ENCODE measurements around the gene GPR183. TPM values are rescaled to one million over a fixed set of nuclear protein-coding genes. Genes with fewer than 3 reads are reported as not detected.

Gene GPR183
- total RNA-seq, 1 donor = 991 TPM

DNA sequence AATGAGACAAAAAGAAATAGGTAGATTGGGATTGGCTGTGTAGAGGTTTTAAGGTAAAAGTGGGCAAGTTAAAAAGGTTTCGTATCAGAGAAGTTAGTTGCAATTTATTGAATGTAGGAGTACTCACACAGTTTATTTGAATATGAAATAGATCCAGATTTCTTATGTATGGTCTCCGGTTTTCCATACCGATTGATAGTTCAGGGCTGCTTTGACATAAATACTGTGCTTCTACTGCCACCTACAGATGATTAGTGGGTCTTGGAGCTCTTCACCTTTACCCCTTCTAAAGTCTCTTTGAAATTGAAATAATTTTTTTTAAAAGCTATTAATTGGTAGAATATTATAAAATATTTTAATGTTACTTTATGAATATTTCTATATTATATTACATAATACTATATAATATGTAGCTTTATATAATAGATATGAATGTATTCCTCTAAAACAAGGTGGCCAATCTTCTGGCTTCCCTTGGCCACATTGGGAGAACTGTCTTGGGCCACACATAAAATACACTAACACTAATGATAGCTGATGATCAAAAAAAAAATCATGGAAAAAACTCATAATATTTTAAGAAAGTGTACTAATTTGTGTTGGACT is 41.3 kb downstream of the GPR183 start:
- no peak overlapping the region for H3K4me3 ChIP-seq (ENCODE audit: low read length)
- no peaks in the 10 kb centered on the region for H3K9me3 ChIP-seq (ENCODE audit: low read depth, low read length)
- H3K4me1 ChIP-seq (ENCODE audit: insufficient read depth, low read length) = peaks cover 34% of the 10 kb centered on the region
- H3K27me3 ChIP-seq (ENCODE audit: insufficient read depth, low read length) = no peaks in the 10 kb centered on the region

DNA sequence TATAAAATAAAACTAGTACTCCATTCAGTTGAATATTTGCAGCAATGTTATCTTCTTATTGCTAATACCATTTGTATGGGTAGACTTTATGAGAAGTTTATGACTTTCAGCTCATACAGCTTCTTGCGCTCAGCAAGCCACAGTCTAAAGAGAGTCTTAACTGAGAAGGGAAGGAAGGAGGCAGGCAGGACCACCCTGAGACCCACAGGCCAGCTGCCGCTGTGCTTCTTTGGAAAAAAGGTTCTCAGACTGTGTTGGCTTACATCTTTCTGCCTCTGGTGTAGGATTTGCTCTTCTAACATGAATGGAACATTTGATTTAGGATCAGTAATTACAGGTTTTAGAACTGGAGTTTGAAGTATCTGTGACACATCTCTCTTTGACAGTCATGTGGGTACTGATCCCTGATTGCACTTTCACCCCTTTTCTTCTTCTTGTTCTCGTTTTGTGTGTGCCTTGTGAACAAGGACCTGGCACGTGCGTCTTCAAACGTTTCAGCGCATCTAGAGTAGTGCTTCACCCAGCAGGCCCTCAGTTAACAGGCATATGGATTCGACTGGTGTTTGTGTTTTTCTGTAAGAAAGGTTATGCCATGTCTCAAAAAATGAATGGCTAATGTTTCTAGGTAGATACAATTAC is 41.9 kb downstream of the GPR183 start:
- Histone ChIP-seq H3K27me3 (ENCODE audit: insufficient read depth, low read length) (no peaks in the 10 kb centered on the region), H3K9me3 (ENCODE audit: low read depth, low read length) (no peaks in the 10 kb centered on the region), H3K4me3 (ENCODE audit: low read length) (no peak overlapping the region), H3K4me1 (ENCODE audit: insufficient read depth, low read length) (peaks cover 38% of the 10 kb centered on the region)

DNA sequence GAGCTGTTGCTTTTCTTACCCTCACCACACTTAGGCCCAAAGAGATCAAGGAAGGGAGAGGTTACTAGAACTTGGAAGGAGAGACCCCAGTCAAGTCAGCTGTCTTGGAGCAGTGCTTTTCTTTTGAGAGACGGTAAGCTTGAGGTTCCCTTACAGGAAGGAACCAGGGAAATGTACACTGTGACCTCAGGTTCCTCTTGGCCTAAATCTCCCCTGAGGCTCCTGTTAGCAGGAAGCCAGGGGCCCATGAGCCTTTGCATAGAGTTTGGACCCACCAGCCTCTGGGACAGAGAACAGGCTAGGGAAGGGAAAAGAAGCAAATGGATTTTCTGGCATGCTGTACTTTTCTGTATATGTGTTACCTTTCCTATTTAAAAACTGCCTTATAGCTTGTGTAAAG is 43.1 kb downstream of the GPR183 start:
- H3K27me3 ChIP-seq (ENCODE audit: insufficient read depth, low read length) = no peaks in the 10 kb centered on the region
- peaks cover 49% of the 10 kb centered on the region for H3K4me1 ChIP-seq (ENCODE audit: insufficient read depth, low read length)
- H3K9me3 ChIP-seq (ENCODE audit: low read depth, low read length) = no peaks in the 10 kb centered on the region
- H3K4me3 ChIP-seq (ENCODE audit: low read length) = no peak overlapping the region

DNA sequence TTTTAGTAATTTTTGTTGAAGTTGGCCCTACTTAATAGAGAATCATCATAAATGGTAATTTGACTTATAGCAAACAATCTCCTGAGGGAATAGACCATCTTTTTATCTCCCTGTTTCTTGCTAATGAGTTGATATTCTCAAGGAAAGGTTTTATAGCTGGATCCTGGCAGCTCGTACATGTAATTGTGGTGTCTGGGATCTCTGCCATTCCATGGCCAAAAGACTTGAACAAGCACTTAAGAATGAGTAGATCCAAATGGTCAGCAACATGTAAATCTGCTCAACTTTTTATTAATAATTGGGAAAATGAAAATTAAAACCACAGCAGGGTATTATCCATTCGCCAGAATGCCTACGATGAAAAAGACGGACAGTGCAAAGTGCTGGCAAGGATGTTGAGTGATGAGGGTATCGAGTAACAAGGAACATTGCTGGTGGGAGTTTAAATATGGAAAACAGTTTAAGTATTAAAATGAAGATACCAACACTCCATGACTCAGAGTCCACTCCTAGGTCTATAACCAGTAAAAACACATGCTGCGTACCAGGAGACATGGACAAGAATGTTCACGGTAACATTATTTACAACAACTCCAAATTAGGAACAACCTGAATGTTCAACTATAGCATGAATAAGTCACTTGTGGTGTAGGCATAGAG is 43.9 kb downstream of the GPR183 start:
- no peaks in the 10 kb centered on the region for H3K9me3 ChIP-seq (ENCODE audit: low read depth, low read length)
- peaks cover 55% of the 10 kb centered on the region for H3K4me1 ChIP-seq (ENCODE audit: insufficient read depth, low read length)
- no peak overlapping the region for H3K4me3 ChIP-seq (ENCODE audit: low read length)
- H3K27me3 ChIP-seq (ENCODE audit: insufficient read depth, low read length) = no peaks in the 10 kb centered on the region

DNA sequence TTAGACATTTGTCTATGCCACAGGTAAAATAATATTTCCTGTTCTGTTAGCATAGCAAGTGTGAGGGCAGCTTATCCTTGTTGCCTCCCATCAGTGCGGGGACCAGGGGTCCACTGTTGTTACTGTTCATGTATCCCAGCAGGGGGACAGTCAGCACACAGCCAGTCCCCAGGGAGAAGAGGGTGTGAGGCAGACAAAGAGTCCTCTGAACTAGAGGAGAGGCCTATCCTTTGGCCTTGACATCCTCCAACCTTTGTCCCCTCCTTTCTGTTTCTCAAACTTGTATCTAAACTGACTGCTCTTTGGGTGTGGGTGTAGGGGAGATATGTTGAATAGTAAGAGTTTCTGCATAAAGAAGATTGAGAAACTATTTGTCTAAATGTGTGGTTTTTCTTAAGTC is 46.1 kb downstream of the GPR183 start:
- H3K4me1 ChIP-seq (ENCODE audit: insufficient read depth, low read length) = peaks cover 67% of the 10 kb centered on the region
- H3K27me3 ChIP-seq (ENCODE audit: insufficient read depth, low read length) = no peaks in the 10 kb centered on the region
- no peaks in the 10 kb centered on the region for H3K9me3 ChIP-seq (ENCODE audit: low read depth, low read length)
- no peak overlapping the region for H3K4me3 ChIP-seq (ENCODE audit: low read length)

DNA sequence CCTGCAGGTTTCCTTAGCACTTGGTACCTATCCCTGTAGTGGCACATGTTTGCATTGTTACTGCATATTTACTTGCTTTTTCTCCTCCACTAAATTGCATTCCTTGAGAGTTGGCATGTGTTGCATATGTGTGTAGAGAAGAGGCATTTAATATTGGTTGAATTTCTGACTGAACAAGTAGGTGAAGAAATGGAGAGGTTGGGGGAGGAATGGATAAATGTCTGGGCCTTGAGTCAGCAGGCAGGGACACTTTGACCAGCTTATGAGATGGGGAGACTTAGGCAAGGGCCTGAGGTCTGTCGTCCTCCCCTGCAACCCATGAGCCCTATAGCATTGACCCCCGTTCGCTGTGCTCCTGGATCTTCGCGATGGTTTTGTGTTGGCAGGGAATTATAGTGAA is 47.0 kb downstream of the GPR183 start:
- Histone ChIP-seq H3K4me3 (ENCODE audit: low read length) (no peak overlapping the region), H3K4me1 (ENCODE audit: insufficient read depth, low read length) (peaks cover 71% of the 10 kb centered on the region), H3K27me3 (ENCODE audit: insufficient read depth, low read length) (no peaks in the 10 kb centered on the region), H3K9me3 (ENCODE audit: low read depth, low read length) (no peaks in the 10 kb centered on the region)

DNA sequence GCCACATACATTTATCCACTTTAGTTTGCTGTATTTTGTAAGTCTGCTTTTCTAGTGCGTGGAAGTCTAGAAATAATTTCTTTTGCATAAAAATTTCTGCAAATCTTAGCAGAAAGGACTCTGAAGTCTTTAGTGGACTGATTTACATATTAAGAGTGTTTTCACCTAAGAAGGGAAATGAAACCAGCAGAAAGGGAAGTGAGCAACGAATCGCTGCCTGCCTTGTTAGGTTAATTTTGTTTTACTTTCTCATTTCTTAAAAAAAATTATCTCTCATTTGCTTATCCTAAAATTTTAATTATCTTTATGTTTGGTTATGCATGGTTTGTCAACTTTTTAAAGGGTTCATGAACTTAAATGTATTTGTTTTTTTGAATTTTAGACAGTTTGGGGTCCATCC is 48.3 kb downstream of the GPR183 start:
- no peak overlapping the region for H3K4me3 ChIP-seq (ENCODE audit: low read length)
- no peaks in the 10 kb centered on the region for H3K27me3 ChIP-seq (ENCODE audit: insufficient read depth, low read length)
- H3K9me3 ChIP-seq (ENCODE audit: low read depth, low read length) = no peaks in the 10 kb centered on the region
- peaks cover 65% of the 10 kb centered on the region for H3K4me1 ChIP-seq (ENCODE audit: insufficient read depth, low read length)

DNA sequence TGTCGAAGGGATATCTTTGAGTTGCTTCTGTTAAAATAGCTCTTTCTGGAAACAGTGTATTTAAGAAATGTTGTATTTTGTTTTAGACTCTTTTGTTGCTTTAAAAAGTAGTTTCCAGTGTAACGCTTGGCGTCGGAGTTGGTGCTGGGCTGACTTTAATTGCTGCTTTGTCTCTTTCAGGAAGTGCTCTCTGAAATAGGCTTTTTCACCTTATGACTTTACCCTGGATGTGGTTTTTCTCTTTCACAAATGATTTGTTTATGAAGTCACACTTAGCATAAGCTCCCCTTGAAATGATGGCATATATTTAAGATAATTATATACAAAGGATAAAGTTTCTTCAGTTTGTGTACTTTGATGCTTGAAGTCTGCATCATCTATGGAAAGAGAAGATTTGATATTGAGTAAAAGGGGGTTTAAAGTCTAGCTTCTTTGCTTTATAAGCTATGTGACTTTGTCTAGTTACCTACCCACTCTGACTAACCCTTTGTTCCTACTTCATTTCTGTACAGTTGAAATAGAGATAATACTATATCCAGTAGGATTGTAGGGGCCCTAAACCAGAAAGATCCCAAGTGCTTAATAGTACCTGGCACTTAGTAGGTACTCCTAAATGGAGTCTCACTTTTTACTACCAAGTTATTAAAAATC is 48.9 kb downstream of the GPR183 start, which contains the start of gene GPR18:
Gene GPR18 (minus strand): TSS at position 170 of the 651 bp plus-strand sequence. CDS start 2,507 bp downstream, outside the sequence.
- Histone ChIP-seq H3K9me3 (ENCODE audit: low read depth, low read length) (no peaks in the 10 kb centered on the region), H3K27me3 (ENCODE audit: insufficient read depth, low read length) (no peaks in the 10 kb centered on the region), H3K4me1 (ENCODE audit: insufficient read depth, low read length) (peaks cover 59% of the 10 kb centered on the region), H3K4me3 (ENCODE audit: low read length) (peak within 1 kb of the TSS; percentile 63)

DNA sequence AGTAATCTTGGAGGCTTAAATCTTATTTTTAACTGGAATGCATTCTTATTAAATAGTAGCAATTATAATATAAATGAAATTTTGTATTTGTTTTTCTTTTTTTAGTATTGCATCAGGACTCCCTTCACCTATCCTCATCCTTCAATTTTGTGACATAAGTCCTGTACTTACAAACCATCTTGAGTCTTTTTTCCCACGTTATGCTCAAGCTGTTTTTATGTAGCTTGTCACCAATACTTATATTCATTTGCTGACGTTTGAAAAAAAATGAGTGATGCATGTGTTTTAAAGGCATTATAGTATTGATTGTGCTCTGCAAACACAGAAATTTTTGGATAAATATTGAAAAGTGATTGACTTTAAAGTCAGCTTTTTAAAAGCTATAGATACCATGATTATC is 49.9 kb downstream of the GPR183 start:
- Histone ChIP-seq H3K9me3 (ENCODE audit: low read depth, low read length) (no peaks in the 10 kb centered on the region), H3K4me1 (ENCODE audit: insufficient read depth, low read length) (peaks cover 58% of the 10 kb centered on the region), H3K27me3 (ENCODE audit: insufficient read depth, low read length) (no peaks in the 10 kb centered on the region), H3K4me3 (ENCODE audit: low read length) (peak overlapping the region; percentile 63)

DNA sequence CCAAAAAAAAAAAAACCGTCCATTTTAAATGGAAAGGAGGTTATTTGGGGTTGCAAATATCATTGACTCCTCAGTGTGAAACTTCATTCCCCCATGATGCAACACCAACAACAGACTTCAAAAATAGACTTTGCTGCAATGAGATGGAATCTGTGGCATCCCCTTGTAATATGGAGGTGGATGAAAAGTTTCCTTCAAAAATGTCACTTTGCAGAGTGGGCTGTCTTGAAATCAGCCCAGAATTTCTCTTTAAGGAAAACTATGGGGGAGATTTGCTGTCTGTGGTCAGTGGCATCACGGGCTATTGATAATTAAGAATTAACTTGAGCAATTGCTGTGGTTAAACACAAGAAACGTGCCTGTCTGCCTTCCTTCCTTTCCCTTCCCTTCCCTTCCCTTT is 50.5 kb downstream of the GPR183 start:
- H3K4me3 ChIP-seq (ENCODE audit: low read length) = peak overlapping the region; percentile 63
- peaks cover 61% of the 10 kb centered on the region for H3K4me1 ChIP-seq (ENCODE audit: insufficient read depth, low read length)
- no peaks in the 10 kb centered on the region for H3K9me3 ChIP-seq (ENCODE audit: low read depth, low read length)
- no peaks in the 10 kb centered on the region for H3K27me3 ChIP-seq (ENCODE audit: insufficient read depth, low read length)

DNA sequence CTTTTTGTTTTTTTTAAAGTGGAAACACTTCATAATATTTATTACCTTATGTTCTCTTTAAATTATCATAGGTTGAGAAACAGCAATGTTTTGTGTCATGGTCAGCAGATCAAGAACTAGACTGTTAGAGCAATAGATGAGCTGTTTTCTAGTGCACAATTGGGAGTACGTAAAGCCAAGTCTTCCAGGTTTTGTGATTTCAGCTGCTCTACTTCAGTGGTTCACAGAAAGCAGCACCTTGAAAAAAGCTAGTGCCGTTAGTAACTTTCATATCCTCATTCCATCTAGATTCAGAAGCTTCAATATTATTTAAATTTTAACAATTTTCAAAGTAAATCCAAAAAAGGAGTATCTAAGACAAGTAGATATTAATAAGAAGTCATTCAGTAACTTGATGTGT is 50.9 kb downstream of the GPR183 start:
- Histone ChIP-seq H3K4me3 (ENCODE audit: low read length) (peak overlapping the region; percentile 63), H3K4me1 (ENCODE audit: insufficient read depth, low read length) (peaks cover 61% of the 10 kb centered on the region), H3K9me3 (ENCODE audit: low read depth, low read length) (no peaks in the 10 kb centered on the region), H3K27me3 (ENCODE audit: insufficient read depth, low read length) (no peaks in the 10 kb centered on the region)

DNA sequence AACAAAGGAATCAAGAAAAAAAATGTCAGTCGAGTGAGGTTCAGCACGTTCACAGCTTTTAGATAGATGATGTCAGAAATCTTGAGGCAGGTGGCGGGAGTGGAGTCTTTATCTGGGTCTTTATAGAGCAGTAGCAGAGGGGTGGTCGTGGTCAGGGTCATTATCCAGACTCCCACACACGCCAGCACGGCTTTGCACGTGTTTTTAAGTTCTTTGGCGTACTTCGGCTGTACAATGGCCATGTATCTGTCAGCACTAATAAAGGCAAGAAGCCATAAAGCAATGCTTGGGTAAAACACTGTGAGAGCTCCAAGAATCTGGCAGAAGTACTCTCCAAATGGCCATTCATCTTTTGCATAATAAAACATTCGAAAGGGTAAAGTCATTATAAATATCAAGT is 51.9 kb downstream of the GPR183 start:
- peaks cover 52% of the 10 kb centered on the region for H3K4me1 ChIP-seq (ENCODE audit: insufficient read depth, low read length)

DNA sequence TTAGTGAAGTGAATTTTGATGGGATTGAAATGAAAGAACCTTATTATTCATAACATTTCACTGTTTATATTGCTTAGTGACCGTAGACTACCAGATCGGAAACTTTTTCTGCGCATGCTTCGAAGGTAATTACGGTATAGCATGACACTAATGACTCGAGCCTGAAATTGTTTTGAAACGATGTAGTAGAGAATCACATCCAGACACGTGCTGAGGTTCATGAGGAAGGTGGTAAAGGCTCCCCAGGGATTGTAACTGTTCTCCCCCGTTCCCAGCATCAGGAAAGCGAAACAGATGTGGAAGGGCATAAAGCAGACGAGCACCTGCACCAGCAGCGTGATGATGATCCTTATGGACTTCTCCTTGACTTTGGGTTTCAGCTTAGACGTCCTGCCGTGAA is 52.4 kb downstream of the GPR183 start:
- Histone ChIP-seq H3K9me3 (ENCODE audit: low read depth, low read length) (no peaks in the 10 kb centered on the region), H3K4me3 (ENCODE audit: low read length) (no peak overlapping the region), H3K4me1 (ENCODE audit: insufficient read depth, low read length) (peaks cover 48% of the 10 kb centered on the region), H3K27me3 (ENCODE audit: insufficient read depth, low read length) (no peaks in the 10 kb centered on the region)

More for the DNA sequence above, 51.9 kb downstream of the GPR183 start:
- no peaks in the 10 kb centered on the region for H3K9me3 ChIP-seq (ENCODE audit: low read depth, low read length)
- no peak overlapping the region for H3K4me3 ChIP-seq (ENCODE audit: low read length)
- no peaks in the 10 kb centered on the region for H3K27me3 ChIP-seq (ENCODE audit: insufficient read depth, low read length)

DNA sequence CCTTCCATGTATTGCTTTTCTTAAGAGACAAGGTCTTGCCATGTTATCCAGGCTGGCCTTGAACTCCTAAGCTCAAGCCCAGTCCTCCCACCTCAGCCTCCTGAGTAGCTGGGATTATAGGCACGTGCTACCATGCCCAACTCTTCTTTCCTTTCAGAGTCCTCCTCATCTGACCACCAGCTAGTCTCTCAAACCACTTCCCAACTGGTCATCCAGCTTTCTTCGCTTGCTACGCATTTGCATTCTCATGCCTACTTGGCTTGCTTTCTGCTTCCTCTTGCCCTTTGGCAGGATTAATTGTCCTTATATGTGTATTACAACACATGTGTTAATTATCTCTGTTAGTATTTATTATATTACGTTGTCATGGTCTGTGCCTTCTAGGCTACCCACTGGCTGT is 55.3 kb downstream of the GPR183 start:
- no peaks in the 10 kb centered on the region for H3K27me3 ChIP-seq (ENCODE audit: insufficient read depth, low read length)
- no peak overlapping the region for H3K4me3 ChIP-seq (ENCODE audit: low read length)
- H3K4me1 ChIP-seq (ENCODE audit: insufficient read depth, low read length) = peaks cover 30% of the 10 kb centered on the region
- H3K9me3 ChIP-seq (ENCODE audit: low read depth, low read length) = no peaks in the 10 kb centered on the region
